Hepatocyte (in vitro differentiated cells): Measurements from ENCODE around the gene AOX1. TPM values are rescaled to one million over a fixed set of nuclear protein-coding genes. Genes with fewer than 3 reads are reported as not detected.

ENCODE experiments used
- DNase-seq: peaks from one replicate; pipeline ENCODE4 v3.0.0-alpha.2; 2016; ENCODE audit warnings: low spot score
- H2AFZ ChIP-seq: fragments of 200-600 bp; sonication (generic); 2 replicates; pipeline ENCODE4 v1.6.0; 2016; ENCODE audit warnings: antibody characterized with exemption, mild to moderate bottlenecking
- H3K27ac ChIP-seq: fragments of 200-600 bp; sonication (generic); 2 replicates; pipeline ENCODE4 v1.5.1; 2016; ENCODE audit warnings: mild to moderate bottlenecking
- H3K27me3 ChIP-seq: fragments of 200-600 bp; sonication (generic); 2 replicates; pipeline ENCODE4 v1.6.1; 2016
- H3K36me3 ChIP-seq: fragments of 200-600 bp; sonication (generic); replicated peaks from 2 replicates; pipeline ENCODE4 v1.5.1; 2016; ENCODE audit warnings: low read depth; ENCODE audit not compliant: insufficient read depth
- H3K4me1 ChIP-seq: fragments of 200-600 bp; sonication (generic); 2 replicates; pipeline ENCODE4 v1.5.1; 2016; ENCODE audit warnings: mild to moderate bottlenecking, moderate library complexity; ENCODE audit not compliant: insufficient read depth
- H3K4me2 ChIP-seq: fragments of 200-600 bp; sonication (generic); 2 replicates; pipeline ENCODE4 v1.6.0; 2016
- H3K4me3 ChIP-seq: fragments of 200-600 bp; sonication (generic); 2 replicates; pipeline ENCODE4 v1.5.1; 2016; ENCODE audit warnings: mild to moderate bottlenecking
- H3K79me2 ChIP-seq: fragments of 200-600 bp; sonication (generic); 2 replicates; pipeline ENCODE4 v1.6.0; 2017; ENCODE audit warnings: mild to moderate bottlenecking
- H3K9me2 ChIP-seq: fragments of 200-600 bp; sonication (generic); replicated peaks from 2 replicates; pipeline ENCODE4 v1.6.0; 2017; ENCODE audit warnings: mild to moderate bottlenecking; ENCODE audit not compliant: insufficient read depth
- H3K9me3 ChIP-seq: fragments of 200-600 bp; sonication (generic); 2 replicates; pipeline ENCODE4 v1.5.1; 2016; ENCODE audit warnings: low read depth, mild to moderate bottlenecking
- H4K20me1 ChIP-seq: fragments of 200-600 bp; sonication (generic); 2 replicates; pipeline ENCODE4 v1.6.0; 2016; ENCODE audit warnings: mild to moderate bottlenecking; ENCODE audit not compliant: insufficient read depth, poor library complexity, severe bottlenecking
- EZH2 ChIP-seq: fragments of 200-600 bp; sonication (generic); IDR thresholded peaks from 2 replicates; pipeline ENCODE4 v1.6.1; 2016; ENCODE audit warnings: antibody characterized with exemption, mild to moderate bottlenecking, borderline replicate concordance
- EZH2phosphoT487 ChIP-seq: fragments of 200-600 bp; sonication (generic); IDR thresholded peaks from one replicate; pipeline ENCODE4 v1.6.1; 2018; ENCODE audit warnings: antibody characterized with exemption, mild to moderate bottlenecking, low read depth, moderate library complexity; ENCODE audit not compliant: unreplicated experiment, severe bottlenecking
- WGBS: methylation state at CpG from one replicate; pipeline ENCODE4 v1.1.6; 2016; ENCODE audit warnings: low lambda C conversion rate; ENCODE audit errors: missing lambda C conversion rate; 5-methylcytosine and 5-hydroxymethylcytosine counted together
- polyA plus RNA-seq: library from polyadenylated mRNA; unstranded; fragments of >200 nt; fragmentation: Nextera tagmentation; extraction: Ambion mirVana; gene quantifications from 2 replicates; pipeline ENCODE4 v1.2.1, GENCODE V29; 2016
- total RNA-seq: library from RNA; depleted of rRNA; stranded (reverse); fragments of >200 nt; gene quantifications from 2 replicates; pipeline ENCODE4 v1.2.3, GENCODE V29; 2014
- TF ChIP-seq, protein P1 (sequence below): fragments of 200-600 bp; sonication (generic); IDR thresholded peaks from 2 replicates; pipeline ENCODE4 v1.5.1; 2016; ENCODE audit warnings: antibody characterized with exemption, mild to moderate bottlenecking; ENCODE audit not compliant: poor library complexity

Gene AOX1
- total and polyA plus RNA-seq, 2 experiments from 2014 or later, result 4.7 to 7.4 TPM

DNA sequence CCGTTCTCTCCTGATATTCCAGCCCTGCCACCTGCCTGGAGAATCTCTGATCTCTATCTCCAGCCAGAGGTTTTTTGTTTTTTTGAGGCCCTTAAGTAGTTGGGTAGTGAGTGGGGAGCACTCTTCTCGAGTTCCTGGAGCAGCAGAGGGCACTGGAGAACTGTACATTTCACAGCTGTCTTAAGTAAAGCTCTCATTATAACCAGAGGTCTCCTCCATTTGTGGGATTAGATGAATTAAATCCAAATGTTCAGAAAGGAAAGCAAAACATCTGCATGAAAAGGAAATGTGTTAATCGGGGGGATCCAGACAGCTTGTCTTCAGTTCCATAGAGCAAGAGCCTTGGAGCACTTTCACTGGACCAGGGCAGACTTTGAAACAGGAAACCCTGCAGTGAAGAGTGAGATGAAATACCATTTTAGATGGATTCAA lies 32.8 kb downstream of the AOX1 start:
- no peaks in the 10 kb centered on the region for H4K20me1 ChIP-seq
- H3K27ac ChIP-seq, result no peak overlapping the region
- no peak overlapping the region for H2AFZ ChIP-seq
- TF ChIP-seq EZH2phosphoT487, result no peak
- TF ChIP-seq, protein P1, sequence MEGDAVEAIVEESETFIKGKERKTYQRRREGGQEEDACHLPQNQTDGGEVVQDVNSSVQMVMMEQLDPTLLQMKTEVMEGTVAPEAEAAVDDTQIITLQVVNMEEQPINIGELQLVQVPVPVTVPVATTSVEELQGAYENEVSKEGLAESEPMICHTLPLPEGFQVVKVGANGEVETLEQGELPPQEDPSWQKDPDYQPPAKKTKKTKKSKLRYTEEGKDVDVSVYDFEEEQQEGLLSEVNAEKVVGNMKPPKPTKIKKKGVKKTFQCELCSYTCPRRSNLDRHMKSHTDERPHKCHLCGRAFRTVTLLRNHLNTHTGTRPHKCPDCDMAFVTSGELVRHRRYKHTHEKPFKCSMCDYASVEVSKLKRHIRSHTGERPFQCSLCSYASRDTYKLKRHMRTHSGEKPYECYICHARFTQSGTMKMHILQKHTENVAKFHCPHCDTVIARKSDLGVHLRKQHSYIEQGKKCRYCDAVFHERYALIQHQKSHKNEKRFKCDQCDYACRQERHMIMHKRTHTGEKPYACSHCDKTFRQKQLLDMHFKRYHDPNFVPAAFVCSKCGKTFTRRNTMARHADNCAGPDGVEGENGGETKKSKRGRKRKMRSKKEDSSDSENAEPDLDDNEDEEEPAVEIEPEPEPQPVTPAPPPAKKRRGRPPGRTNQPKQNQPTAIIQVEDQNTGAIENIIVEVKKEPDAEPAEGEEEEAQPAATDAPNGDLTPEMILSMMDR, result peak; percentile 32
- no peaks in the 10 kb centered on the region for H3K79me2 ChIP-seq
- peaks cover 5% of the 10 kb centered on the region for H3K4me1 ChIP-seq
- H3K4me3 ChIP-seq, result no peak overlapping the region
- no peak overlapping the region for H3K4me2 ChIP-seq
- 54% methylated on average over 3 of the region's 3 CpGs for WGBS
- H3K9me3 ChIP-seq, result no peaks in the 10 kb centered on the region
- H3K36me3 ChIP-seq, result no peaks in the 10 kb centered on the region
- DNase-seq, result peak; percentile 16
- no peaks in the 10 kb centered on the region for H3K27me3 ChIP-seq
- no peaks in the 10 kb centered on the region for H3K9me2 ChIP-seq

DNA sequence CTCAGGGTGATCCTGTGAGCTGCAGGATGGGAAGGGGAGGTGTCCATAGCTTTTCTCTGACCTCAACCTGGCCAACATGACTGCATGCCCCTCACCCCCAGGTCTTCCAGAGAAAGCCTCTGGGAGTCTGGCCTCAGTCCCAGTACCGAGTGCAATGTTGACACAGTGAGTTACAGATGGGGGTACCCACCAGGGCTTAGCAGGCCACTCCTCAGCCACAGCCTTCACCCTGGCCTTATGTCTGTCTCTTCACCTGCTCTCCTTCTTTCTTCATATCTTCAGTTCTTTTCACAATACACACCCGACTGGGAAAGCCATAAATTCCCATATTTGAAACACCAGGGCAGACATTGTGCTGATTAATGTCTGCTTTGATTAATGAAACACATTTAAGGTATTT lies 33.5 kb downstream of the AOX1 start:
- H3K4me3 ChIP-seq, result no peak overlapping the region
- no peaks in the 10 kb centered on the region for H3K79me2 ChIP-seq
- no peak overlapping the region for H2AFZ ChIP-seq
- no peak for TF ChIP-seq EZH2phosphoT487
- TF ChIP-seq, protein P1, result no peak
- TF ChIP-seq EZH2, result no peak
- no peaks in the 10 kb centered on the region for H3K9me2 ChIP-seq
- 49% methylated on average over 2 of the region's 2 CpGs for WGBS
- H4K20me1 ChIP-seq, result no peaks in the 10 kb centered on the region
- no peaks in the 10 kb centered on the region for H3K36me3 ChIP-seq
- H3K4me2 ChIP-seq, result no peak overlapping the region
- H3K27me3 ChIP-seq, result no peaks in the 10 kb centered on the region
- H3K27ac ChIP-seq, result no peak overlapping the region
- peaks cover 5% of the 10 kb centered on the region for H3K4me1 ChIP-seq
- no peak for DNase-seq
- H3K9me3 ChIP-seq, result no peaks in the 10 kb centered on the region

DNA sequence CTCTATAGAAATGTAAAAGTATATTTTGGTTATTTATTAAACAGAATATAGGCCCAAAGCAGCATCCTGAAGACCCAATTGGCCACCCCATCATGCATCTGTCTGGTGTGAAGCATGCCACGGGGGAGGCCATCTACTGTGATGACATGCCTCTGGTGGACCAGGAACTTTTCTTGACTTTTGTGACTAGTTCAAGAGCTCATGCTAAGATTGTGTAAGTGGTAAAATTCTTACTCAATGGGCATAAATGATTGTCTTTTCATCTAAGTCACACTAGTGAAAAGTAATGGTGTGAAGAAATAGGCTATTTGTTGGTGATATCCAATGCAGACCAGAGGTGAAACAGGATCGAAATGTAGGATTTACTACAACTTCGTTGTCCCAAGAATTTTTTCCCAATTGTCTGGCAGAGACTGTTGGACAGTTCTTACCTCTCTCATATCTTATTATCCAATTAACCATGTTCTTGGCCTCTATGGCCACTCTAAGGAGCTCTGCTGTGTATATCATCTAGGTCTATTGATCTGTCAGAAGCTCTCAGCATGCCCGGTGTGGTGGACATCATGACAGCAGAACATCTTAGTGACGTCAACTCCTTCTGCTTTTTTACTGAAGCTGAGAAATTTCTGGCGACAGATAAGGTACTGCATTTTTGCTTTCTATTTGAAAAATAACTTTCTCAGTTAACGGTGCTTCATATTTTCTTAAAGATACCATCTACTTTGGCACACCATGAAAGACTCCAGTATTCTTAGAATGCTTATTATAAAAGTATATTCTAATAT lies 35.0 kb downstream of the AOX1 start:
- no peaks in the 10 kb centered on the region for H3K9me3 ChIP-seq
- 94% methylated on average over 7 of the region's 7 CpGs for WGBS
- H3K27ac ChIP-seq, result no peak overlapping the region
- no peaks in the 10 kb centered on the region for H3K9me2 ChIP-seq
- no peak overlapping the region for H3K4me3 ChIP-seq
- no peaks in the 10 kb centered on the region for H3K79me2 ChIP-seq
- H4K20me1 ChIP-seq, result no peaks in the 10 kb centered on the region
- H3K4me1 ChIP-seq, result peaks cover 5% of the 10 kb centered on the region
- no peak overlapping the region for H2AFZ ChIP-seq
- no peak overlapping the region for H3K4me2 ChIP-seq
- no peak for DNase-seq
- no peaks in the 10 kb centered on the region for H3K36me3 ChIP-seq
- no peak for TF ChIP-seq EZH2phosphoT487
- TF ChIP-seq EZH2, result no peak
- TF ChIP-seq, protein P1, result no peak
- no peaks in the 10 kb centered on the region for H3K27me3 ChIP-seq
